Measurements from ENCODE around the gene SLC22A16.

GRCh38 chr6:110523451-110524021 is 47.1 kb upstream of the SLC22A16 start:
- TF ChIP-seq, protein P1, sequence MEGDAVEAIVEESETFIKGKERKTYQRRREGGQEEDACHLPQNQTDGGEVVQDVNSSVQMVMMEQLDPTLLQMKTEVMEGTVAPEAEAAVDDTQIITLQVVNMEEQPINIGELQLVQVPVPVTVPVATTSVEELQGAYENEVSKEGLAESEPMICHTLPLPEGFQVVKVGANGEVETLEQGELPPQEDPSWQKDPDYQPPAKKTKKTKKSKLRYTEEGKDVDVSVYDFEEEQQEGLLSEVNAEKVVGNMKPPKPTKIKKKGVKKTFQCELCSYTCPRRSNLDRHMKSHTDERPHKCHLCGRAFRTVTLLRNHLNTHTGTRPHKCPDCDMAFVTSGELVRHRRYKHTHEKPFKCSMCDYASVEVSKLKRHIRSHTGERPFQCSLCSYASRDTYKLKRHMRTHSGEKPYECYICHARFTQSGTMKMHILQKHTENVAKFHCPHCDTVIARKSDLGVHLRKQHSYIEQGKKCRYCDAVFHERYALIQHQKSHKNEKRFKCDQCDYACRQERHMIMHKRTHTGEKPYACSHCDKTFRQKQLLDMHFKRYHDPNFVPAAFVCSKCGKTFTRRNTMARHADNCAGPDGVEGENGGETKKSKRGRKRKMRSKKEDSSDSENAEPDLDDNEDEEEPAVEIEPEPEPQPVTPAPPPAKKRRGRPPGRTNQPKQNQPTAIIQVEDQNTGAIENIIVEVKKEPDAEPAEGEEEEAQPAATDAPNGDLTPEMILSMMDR (IDR thresholded peaks at IDR 0.05; ENCODE audit: insufficient read depth, low read depth, low read length) = no peak
- TF ChIP-seq EZH2 (IDR thresholded peaks at IDR 0.05; ENCODE audit: insufficient read depth, low read length) = no peak
